ENCODE results near the gene PDX1. TPM values are rescaled to one million over a fixed set of nuclear protein-coding genes. Genes with fewer than 3 reads are reported as not detected.

Gene PDX1
- total and polyA plus RNA-seq, 9 of the 15 experiments (the other 6 are each of a cell fraction or from before 2014, with no cell fraction given): not detected

DNA sequence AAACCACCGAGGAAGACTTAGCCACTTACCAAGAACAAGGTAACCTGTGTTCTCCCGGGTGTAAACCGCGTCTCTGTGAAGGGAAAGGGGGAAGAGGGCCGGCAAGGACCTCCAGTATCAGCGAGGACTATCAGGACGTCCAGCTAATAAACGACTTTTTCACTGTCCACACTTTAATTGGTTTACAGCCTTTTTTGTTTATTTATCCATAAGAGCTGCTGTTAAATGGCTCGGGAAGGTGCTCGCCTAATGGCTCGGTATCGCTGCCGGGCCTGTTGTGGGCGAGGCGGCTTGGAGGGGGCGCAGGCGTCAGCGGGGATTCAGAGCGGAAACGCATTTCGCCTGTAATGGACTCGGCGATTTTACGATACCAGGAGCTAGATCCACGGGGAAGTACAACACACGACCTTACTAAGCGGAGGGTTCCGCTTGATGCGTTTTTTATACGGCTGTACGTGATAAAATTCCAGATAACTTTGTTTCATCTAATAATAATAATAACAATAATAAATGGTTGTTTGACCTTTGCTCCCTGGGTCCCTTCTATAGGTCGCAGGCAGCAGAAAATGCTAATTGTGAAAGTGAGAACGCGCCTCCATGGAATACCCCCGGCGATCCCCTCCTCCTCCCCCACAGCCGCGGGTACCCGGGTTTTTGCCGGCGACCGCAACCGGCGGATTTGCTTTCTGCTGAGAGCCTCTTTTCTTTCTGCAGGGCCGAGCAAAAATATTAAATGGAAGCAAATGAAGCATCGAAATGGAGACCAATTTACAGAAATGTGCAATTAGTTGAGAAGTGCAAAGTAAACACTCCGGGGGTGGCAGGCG lies 2.5 kb upstream of the PDX1 start:
- no peaks in the 10 kb centered on the region for H3K9me3 ChIP-seq (replicated peaks; ENCODE audit: control insufficient read depth, insufficient read depth, low read depth, low read length)
- no peak for FAIRE-seq
- no peak overlapping the region for H3K9ac ChIP-seq (ENCODE audit: insufficient read depth in 1 of 2, low read depth in 2 of 2, low read length in 2 of 2)
- intact Hi-C loops (cut with micrococcal nuclease) (no loop called here), in situ Hi-C loops (cut with MboI) (no loop called here)
- H3K79me2 ChIP-seq (ENCODE audit: control insufficient read depth, insufficient read depth, low read length): no peaks in the 10 kb centered on the region
- WGBS (ENCODE audit: insufficient coverage, low coverage, missing lambda C conversion rate): 7% methylated on average over 39 of the region's 48 CpGs
- peaks cover 0 to 9% of the 10 kb centered on the region in 2 experiments; a peak in 2 of 5 replicates for H3K4me1 ChIP-seq (replicated peaks in 1 of 2; ENCODE audit: control insufficient read depth in 2 of 2, insufficient read depth in 2 of 2, low read length in 2 of 2)
- no peak for DNase-seq (ENCODE audit: extremely low read depth in 1 of 4, low spot score in 3 of 4)
- no peak overlapping the region for H2AFZ ChIP-seq (ENCODE audit: low read depth, low read length)
- no peaks in the 10 kb centered on the region for H3K36me3 ChIP-seq (ENCODE audit: control insufficient read depth, insufficient read depth, low read length)
- no peak overlapping the region for H3K27ac ChIP-seq (ENCODE audit: extremely low read depth, low read depth, low read length)
- no peak for ATAC-seq
- TF ChIP-seq TAF9B (IDR thresholded peaks at IDR 0.05; ENCODE audit: partially characterized antibody): no peak
- TF ChIP-seq LCOR (CRISPR knock-in tag; IDR thresholded peaks at IDR 0.05): no peak
- TF ChIP-seq RFX5 (IDR thresholded peaks at IDR 0.05; ENCODE audit: low read depth, low read length): no peak
- TF ChIP-seq, protein P1, sequence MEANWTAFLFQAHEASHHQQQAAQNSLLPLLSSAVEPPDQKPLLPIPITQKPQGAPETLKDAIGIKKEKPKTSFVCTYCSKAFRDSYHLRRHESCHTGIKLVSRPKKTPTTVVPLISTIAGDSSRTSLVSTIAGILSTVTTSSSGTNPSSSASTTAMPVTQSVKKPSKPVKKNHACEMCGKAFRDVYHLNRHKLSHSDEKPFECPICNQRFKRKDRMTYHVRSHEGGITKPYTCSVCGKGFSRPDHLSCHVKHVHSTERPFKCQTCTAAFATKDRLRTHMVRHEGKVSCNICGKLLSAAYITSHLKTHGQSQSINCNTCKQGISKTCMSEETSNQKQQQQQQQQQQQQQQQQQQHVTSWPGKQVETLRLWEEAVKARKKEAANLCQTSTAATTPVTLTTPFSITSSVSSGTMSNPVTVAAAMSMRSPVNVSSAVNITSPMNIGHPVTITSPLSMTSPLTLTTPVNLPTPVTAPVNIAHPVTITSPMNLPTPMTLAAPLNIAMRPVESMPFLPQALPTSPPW (CRISPR knock-in tag; IDR thresholded peaks at IDR 0.05): no peak
- H3K4me3 ChIP-seq: no peak overlapping the region
- H4K20me1 ChIP-seq (replicated peaks; ENCODE audit: control insufficient read depth, insufficient read depth, low read length): no peaks in the 10 kb centered on the region
- no TSS peak for BruUV-seq (replicated peaks)
- peaks cover 11 to 51% of the 10 kb centered on the region in 2 experiments; a peak in 4 of 5 replicates for H3K27me3 ChIP-seq (ENCODE audit: control insufficient read depth in 2 of 2, insufficient read depth in 2 of 2, low read length in 2 of 2)
- ChIA-PET POLR2A (no interaction called here), CTCF (ENCODE audit: low intra/inter-chr PET ratio) (no interaction called here)
- H3K4me2 ChIP-seq (ENCODE audit: insufficient read depth, low read length): no peak overlapping the region
- no peaks in the 10 kb centered on the region for H3K9me1 ChIP-seq (ENCODE audit: control insufficient read depth, insufficient read depth, low read length)

Measured in K562 (cell line).